HCT116 (cell line): ENCODE results near the gene ASB17. TPM values are rescaled to one million over a fixed set of nuclear protein-coding genes. Genes with fewer than 3 reads are reported as not detected.

Experiments used
- ATAC-seq: fragments of 200-7000 bp; cut with Tn5 transposase; 2 replicates; pipeline ENCODE4 v1.9.1; 2020; ENCODE audit warnings: mild to moderate bottlenecking, moderate library complexity
- BruUV-seq: library from RNA; stranded (reverse); fragments of 400-500 nt; replicated peaks from 2 replicates; lab custom pipeline; 2021; lab: Mats Ljungman, UMichigan
- CTCF ChIA-PET: fragments of 300-600 bp; sonication (Branson Sonifier 250); formaldehyde crosslinking; loops from one replicate; lab custom pipeline; 2021; ENCODE audit warnings: antibody characterized with exemption; lab: Charles Lee
- POLR2A ChIA-PET: fragments of 300-600, 350-600 bp; sonication (Branson Sonifier 250); formaldehyde crosslinking; loops from one replicate; lab custom pipeline; 2021; ENCODE audit warnings: antibody characterized with exemption; lab: Charles Lee
- RAD21 ChIA-PET, 2 experiments: fragments of 300-600 bp; sonication (Branson Sonifier 250); formaldehyde crosslinking; loops; one replicate each; lab custom pipeline; 2023; ENCODE audit warnings: low total read pairs in 2 of 2; ENCODE audit not compliant: uncharacterized antibody in 2 of 2, unreplicated experiment in 2 of 2, low non-redundant PET in 1 of 2; lab: Charles Lee
- DNase-seq: peaks from one replicate; pipeline ENCODE4 v3.0.0-alpha.2; 2010; ENCODE audit warnings: low read depth, low spot score
- H2AFZ ChIP-seq: fragments of 200-600 bp; shearing (Covaris generic), sonication (generic); 2 replicates; pipeline ENCODE4 v1.6.1; 2017; ENCODE audit warnings: low read depth, mixed run types, mixed read lengths, antibody characterized with exemption, low read length; ENCODE audit not compliant: poor library complexity, severe bottlenecking
- H3K27ac ChIP-seq: 2 replicates; pipeline ENCODE4 v1.5.1; 2012; ENCODE audit warnings: low read depth, low read length
- H3K27me3 ChIP-seq: fragments of 200-600 bp; sonication (generic); 2 replicates; pipeline ENCODE4 v1.6.1; 2016; ENCODE audit warnings: mixed run types, low read length, mixed read lengths; ENCODE audit not compliant: insufficient read depth
- H3K36me3 ChIP-seq, 2 experiments: fragments of 200-500 bp in 1 of 2; fragments of 200-600 bp in 1 of 2; sonication (Bioruptor generic) in 1 of 2; sonication (generic) in 1 of 2; 2 replicates each; pipeline versions ENCODE4 v1.5.1 to v1.6.1; 2014 to 2016; ENCODE audit warnings: low read length in 2 of 2, inconsistent platforms in 1 of 2, mixed read lengths in 1 of 2, mixed run types in 1 of 2; ENCODE audit not compliant: insufficient read depth in 2 of 2, control insufficient read depth in 1 of 2
- H3K4me1 ChIP-seq, 2 experiments: fragments of 200-600 bp in 1 of 2; sonication (generic) in 1 of 2; 2 replicates each; pipeline versions ENCODE4 v1.5.1 to v1.6.1; 2012 to 2017; ENCODE audit warnings: low read length in 2 of 2, inconsistent platforms in 1 of 2, mild to moderate bottlenecking in 1 of 2, mixed read lengths in 1 of 2, mixed run types in 1 of 2, moderate library complexity in 1 of 2; ENCODE audit not compliant: insufficient read depth in 2 of 2, control insufficient read depth in 1 of 2
- H3K4me2 ChIP-seq: fragments of 200-600 bp; sonication (generic); 2 replicates; pipeline ENCODE4 v1.6.1; 2017; ENCODE audit warnings: mixed run types, low read length, mixed read lengths
- H3K4me3 ChIP-seq, 2 experiments: fragments of 200-600 bp in 1 of 2; sonication (generic) in 1 of 2; replicated peaks in 1 of 2; 2 replicates each; pipeline ENCODE4 v1.5.1; 2011 to 2016; ENCODE audit warnings: low read length in 2 of 2, control low read depth in 1 of 2, low read depth in 1 of 2, mild to moderate bottlenecking in 1 of 2, mixed read lengths in 1 of 2, mixed run types in 1 of 2
- H3K79me2 ChIP-seq: fragments of 200-600 bp; sonication (generic); 2 replicates; pipeline ENCODE4 v1.6.1; 2017; ENCODE audit warnings: mild to moderate bottlenecking, mixed run types, low read length, moderate library complexity, mixed read lengths; ENCODE audit not compliant: insufficient read depth
- H3K9ac ChIP-seq: fragments of 200-600 bp; sonication (generic); 2 replicates; pipeline ENCODE4 v1.6.1; 2016; ENCODE audit warnings: low read length, mixed read lengths
- H3K9me2 ChIP-seq: fragments of 200-600 bp; sonication (generic), shearing (Covaris generic); 2 replicates; pipeline ENCODE4 v1.6.1; 2017; ENCODE audit warnings: mixed run types, mild to moderate bottlenecking, moderate library complexity; ENCODE audit not compliant: insufficient read depth
- H3K9me3 ChIP-seq, 2 experiments: fragments of 200-500 bp in 1 of 2; fragments of 200-600 bp in 1 of 2; sonication (Bioruptor generic) in 1 of 2; sonication (generic) in 1 of 2; 2 replicates each; pipeline ENCODE4 v1.6.1; 2014 to 2017; ENCODE audit warnings: low read length in 2 of 2, mixed read lengths in 2 of 2, inconsistent platforms in 1 of 2, low read depth in 1 of 2, mild to moderate bottlenecking in 1 of 2, mixed run types in 1 of 2, moderate library complexity in 1 of 2; ENCODE audit not compliant: control insufficient read depth in 1 of 2, insufficient read depth in 1 of 2
- H4K20me1 ChIP-seq: fragments of 200-600 bp; sonication (generic), shearing (Covaris generic); 2 replicates; pipeline ENCODE4 v1.6.1; 2017; ENCODE audit warnings: mixed run types, mild to moderate bottlenecking, moderate library complexity; ENCODE audit not compliant: insufficient read depth
- ATF3 ChIP-seq: IDR thresholded peaks from 2 replicates; pipeline ENCODE4 v1.6.1; 2012
- CBX3 ChIP-seq: IDR thresholded peaks from 2 replicates; pipeline ENCODE4 v1.6.1; 2012; ENCODE audit warnings: low read depth
- CTCF ChIP-seq, 3 experiments: fragments of 200-600 bp in 1 of 3; sonication (generic) in 1 of 3; IDR thresholded peaks in 2 of 3; conservative IDR thresholded peaks in 1 of 3; 2 replicates each; pipeline ENCODE4 v1.5.1; 2012 to 2017; ENCODE audit warnings: low read depth in 2 of 3, low read length in 2 of 3, antibody characterized with exemption in 1 of 3, borderline replicate concordance in 1 of 3, control low read depth in 1 of 3, mild to moderate bottlenecking in 1 of 3, mixed read lengths in 1 of 3, mixed run types in 1 of 3, moderate library complexity in 1 of 3; ENCODE audit not compliant: insufficient read depth in 1 of 3
- ELF1 ChIP-seq: IDR thresholded peaks from 2 replicates; pipeline ENCODE4 v1.6.1; 2012; ENCODE audit warnings: low read depth, borderline replicate concordance
- SIN3A ChIP-seq: IDR thresholded peaks from 2 replicates; pipeline ENCODE4 v1.6.1; 2012; ENCODE audit warnings: low read depth
- SP1 ChIP-seq: IDR thresholded peaks from 2 replicates; pipeline ENCODE4 v1.6.1; 2012; ENCODE audit warnings: low read depth
- TCF7L2 ChIP-seq: IDR thresholded peaks from 2 replicates; pipeline ENCODE4 v1.7.0; 2011; ENCODE audit warnings: borderline replicate concordance, inconsistent platforms; ENCODE audit not compliant: insufficient read depth, insufficient read length; ENCODE audit errors: extremely low read depth
- YY1 ChIP-seq: IDR thresholded peaks from 2 replicates; pipeline ENCODE4 v1.6.1; 2011; ENCODE audit warnings: low read length, low read depth, moderate library complexity, mild to moderate bottlenecking; ENCODE audit not compliant: insufficient replicate concordance; ENCODE audit errors: extremely low read depth
- ZNF274 ChIP-seq: fragments of 200-500 bp; sonication (Bioruptor generic); IDR thresholded peaks from 2 replicates; pipeline ENCODE4 v1.6.1; 2014; ENCODE audit warnings: mild to moderate bottlenecking, low read depth, low read length, inconsistent platforms
- intact Hi-C: fragments of 100-400 bp; cut with micrococcal nuclease; formaldehyde crosslinking; loops from 2 replicates; pipeline ENCODE4 v1.10.0; 2022
- total RNA-seq: library from RNA; stranded (reverse); gene quantifications from one replicate; pipeline ENCODE4 v1.2.1, GENCODE V29; 2021; ENCODE audit not compliant: unreplicated experiment

The ASB17 gene
- total RNA-seq, 1 experiment from 2014 or later: not detected

- H3K9me2 ChIP-seq: no peaks in the 10 kb centered on the region
- H3K4me2 ChIP-seq: no peak overlapping the region
- no TSS peak for BruUV-seq
- H3K9me3 ChIP-seq: no peaks in the 10 kb centered on the region
- intact Hi-C loops: no loop called here
- no peak for TF ChIP-seq ZNF274
- no peak for TF ChIP-seq CBX3
- no peak for TF ChIP-seq ELF1
- no peak for TF ChIP-seq YY1
- no peak for TF ChIP-seq SP1
- TF ChIP-seq SIN3A: no peak
- no peak for TF ChIP-seq CTCF (IDR thresholded peaks at IDR 0.05 in 2 of 3, conservative IDR thresholded peaks at IDR 0.05 in 1 of 3; ENCODE audit: borderline replicate concordance in 1 of 3, insufficient read depth in 1 of 3, low read depth in 2 of 3, low read length in 2 of 3)
- TF ChIP-seq TCF7L2: no peak
- TF ChIP-seq ATF3: no peak
- H3K4me3 ChIP-seq: no peak overlapping the region
- peaks cover 3 to 5% of the 10 kb centered on the region in 2 experiments for H3K4me1 ChIP-seq
- H4K20me1 ChIP-seq: no peaks in the 10 kb centered on the region
- H3K9ac ChIP-seq: no peak overlapping the region
- no peaks in the 10 kb centered on the region for H3K27me3 ChIP-seq
- ChIA-PET CTCF (no interaction called here), POLR2A (no interaction called here), RAD21 (no interaction called here)
- no peaks in the 10 kb centered on the region for H3K36me3 ChIP-seq
- H2AFZ ChIP-seq: no peak overlapping the region
- H3K79me2 ChIP-seq: no peaks in the 10 kb centered on the region
- H3K27ac ChIP-seq: no peak overlapping the region
- ATAC-seq (no peak), DNase-seq (no peak)
Measured at GRCh38 chr1:75969550-75969949, 37.3 kb upstream of the ASB17 start.
